ENCODE measurements around the gene PHPT1.

- no peak for TF ChIP-seq CTCF (IDR thresholded peaks at IDR 0.05; ENCODE audit: low read depth, low read length, missing input control)
- no peak for TF ChIP-seq YY1 (IDR thresholded peaks at IDR 0.05)
- TF ChIP-seq RAD21 (IDR thresholded peaks at IDR 0.05) = no peak
- TF ChIP-seq JUND (IDR thresholded peaks at IDR 0.05) = no peak
- no peak for TF ChIP-seq REST (IDR thresholded peaks at IDR 0.05)
- TF ChIP-seq FOXA2 (IDR thresholded peaks at IDR 0.05) = no peak
Measured at GRCh38 chr9:136900556-136900955, 51.3 kb downstream of the PHPT1 start.
